ENCODE data around the gene THRB.

Gene THRB

GRCh38 chr3:24374801-24375200 is 119.8 kb downstream of the THRB start:
- no peak for TF ChIP-seq CTCF (IDR thresholded peaks at IDR 0.05; ENCODE audit: control extremely low read depth, extremely low read depth, low read depth, missing control alignments)
- POLR2A ChIA-PET, result no interaction called here
- no peak for DNase-seq (ENCODE audit: extremely low spot score)
- CTCF ChIA-PET, result interaction anchor here (1.2 to 2.4 kb wide), 3 partner anchors 12 to 23 kb away, joined by 3 to 8 read pairs (median 7); no protein-coding TSS in a partner anchor

- CTCF ChIA-PET, result interaction anchor here (1.6 to 2.4 kb wide), 2 partner anchors 21 to 54 kb away, joined by 6 to 8 read pairs; no protein-coding TSS in a partner anchor
- no peak for DNase-seq (ENCODE audit: extremely low spot score)
- no peak for TF ChIP-seq CTCF (IDR thresholded peaks at IDR 0.05; ENCODE audit: control extremely low read depth, extremely low read depth, low read depth, missing control alignments)
- POLR2A ChIA-PET, result no interaction called here
These were observed 121.3 kb downstream of the THRB start for GRCh38 chr3:24373198-24373959.

GRCh38 chr3:24372559-24373197 is 122.0 kb downstream of the THRB start:
- TF ChIP-seq CTCF (IDR thresholded peaks at IDR 0.05; ENCODE audit: control extremely low read depth, extremely low read depth, low read depth, missing control alignments), result no peak
- CTCF ChIA-PET, result interaction anchor here (1.6 to 2.4 kb wide), 2 partner anchors 20 to 55 kb away, joined by 6 to 8 read pairs; no protein-coding TSS in a partner anchor
- POLR2A ChIA-PET, result no interaction called here
- DNase-seq (ENCODE audit: extremely low spot score), result no peak

GRCh38 chr3:24370352-24371090 is 124.1 kb downstream of the THRB start:
- ChIA-PET CTCF (no interaction called here), POLR2A (no interaction called here)
- no peak for TF ChIP-seq CTCF (IDR thresholded peaks at IDR 0.05; ENCODE audit: control extremely low read depth, extremely low read depth, low read depth, missing control alignments)
- no peak for DNase-seq (ENCODE audit: extremely low spot score)

- TF ChIP-seq CTCF (IDR thresholded peaks at IDR 0.05; ENCODE audit: control extremely low read depth, extremely low read depth, low read depth, missing control alignments), result no peak
- DNase-seq (ENCODE audit: extremely low spot score), result no peak
- ChIA-PET POLR2A (no interaction called here), CTCF (no interaction called here)
These were observed 126.0 kb downstream of the THRB start for GRCh38 chr3:24368605-24369004.

GRCh38 chr3:24367664-24368264 is 126.9 kb downstream of the THRB start:
- ChIA-PET POLR2A (no interaction called here), CTCF (no interaction called here)
- no peak for DNase-seq (ENCODE audit: extremely low spot score)
- no peak for TF ChIP-seq CTCF (IDR thresholded peaks at IDR 0.05; ENCODE audit: control extremely low read depth, extremely low read depth, low read depth, missing control alignments)
